NT2/D1 (cell line): ENCODE results near the gene DOC2B.
"Not testable (repeated sequence)": the region's sequence is repeated elsewhere in the genome, so short reads cannot be mapped to it uniquely, and the experiment has no call there.

Source experiments
- YY1 ChIP-seq: IDR thresholded peaks from 2 replicates; pipeline ENCODE4 v1.6.1; 2011; ENCODE audit not compliant: insufficient read length, insufficient read depth
- ZNF274 ChIP-seq: IDR thresholded peaks from 2 replicates; pipeline ENCODE4 v1.6.1; 2011; ENCODE audit warnings: mild to moderate bottlenecking, low read depth, low read length

DNA sequence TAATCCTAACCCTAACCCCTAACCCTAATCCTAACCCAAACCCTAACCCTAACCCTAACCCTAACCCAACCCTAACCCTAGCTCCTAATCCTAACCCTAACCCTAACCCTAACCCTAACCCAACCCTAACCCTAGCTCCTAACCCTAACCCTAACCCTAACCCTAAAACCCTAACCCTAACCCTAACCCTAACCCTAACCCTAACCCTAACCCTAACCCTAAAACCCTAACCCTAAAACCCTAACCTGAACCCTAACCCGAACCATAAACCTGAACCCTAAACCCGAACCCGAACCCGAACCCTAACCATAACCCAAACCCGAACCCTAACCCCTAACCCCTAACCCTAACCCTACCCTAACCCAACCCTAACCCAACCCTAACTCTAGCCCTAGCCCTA is 68.3 kb downstream of the DOC2B start:
- TF ChIP-seq ZNF274, YY1: not testable (repeated sequence)
